Measurements from ENCODE around the gene TRIP10. TPM values are rescaled to one million over a fixed set of nuclear protein-coding genes. Genes with fewer than 3 reads are reported as not detected.

The TRIP10 gene
- polyA plus RNA-seq, 1 donor from 2014 or later = 0.76 TPM

DNA sequence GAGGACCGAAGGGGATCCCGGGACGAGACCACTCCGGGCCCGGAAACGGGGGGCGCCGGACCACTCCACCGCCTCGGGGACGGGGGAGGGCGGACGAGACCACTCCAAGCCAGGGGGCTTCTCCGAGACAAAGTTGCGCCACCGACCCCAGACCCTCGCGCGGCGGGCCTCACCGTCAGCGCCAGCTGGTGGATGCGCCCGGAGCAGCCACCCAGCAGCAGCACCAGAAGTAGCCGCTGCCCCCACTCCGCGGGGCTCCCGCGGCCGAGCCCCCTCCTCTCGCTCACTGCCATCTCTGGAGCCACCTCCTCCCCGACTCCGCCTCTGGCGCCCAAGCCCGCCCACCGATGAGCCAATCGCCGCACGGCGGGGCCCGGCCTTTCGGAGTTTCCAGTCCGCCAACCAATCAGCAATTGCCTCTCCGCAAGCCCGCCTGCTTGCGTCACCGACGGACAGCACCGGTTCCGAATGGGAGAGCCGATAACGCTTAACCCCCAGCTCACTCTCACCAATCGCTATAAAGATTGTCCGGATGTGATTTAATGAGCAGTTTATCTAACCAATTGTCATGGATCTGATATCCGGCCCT lies 2.1 kb upstream of the TRIP10 start, which contains the start of gene GPR108:
Gene GPR108 (minus strand): TSS at position 297 of the 589 bp plus-strand sequence. CDS start 4 bp downstream, at position 293.
- Histone ChIP-seq H3K36me3 (ENCODE audit: insufficient read depth, low read length) (no peaks in the 10 kb centered on the region), H3K9me3 (ENCODE audit: low read length) (no peaks in the 10 kb centered on the region), H3F3A (ENCODE audit: insufficient read depth, low read length, poor library complexity, severe bottlenecking) (no peaks in the 10 kb centered on the region), H3K4me3 (ENCODE audit: low read length) (peak within 1 kb of the TSS; percentile 74), H2AFZ (ENCODE audit: low read depth, low read length) (peak within 1 kb of the TSS; percentile 56), H3K4me2 (ENCODE audit: low read length) (peak within 1 kb of the TSS; percentile 93), H3K9me2 (ENCODE audit: insufficient read depth, low read length) (no peaks in the 10 kb centered on the region), H3K27ac (ENCODE audit: low read length) (peak within 1 kb of the TSS; percentile 92), H3K27me3 (ENCODE audit: insufficient read depth, low read depth, low read length) (peaks cover 8% of the 10 kb centered on the region), H4K20me1 (ENCODE audit: insufficient read depth) (no peaks in the 10 kb centered on the region), H3K9ac (ENCODE audit: low read length) (peak within 1 kb of the TSS; percentile 80), H3K79me2 (replicated peaks; ENCODE audit: insufficient read depth, low read length) (no peaks in the 10 kb centered on the region)
- TF ChIP-seq MXI1 (conservative IDR thresholded peaks at IDR 0.05; ENCODE audit: poor library complexity, severe bottlenecking) = peak; percentile 69
- TF ChIP-seq, protein P1, sequence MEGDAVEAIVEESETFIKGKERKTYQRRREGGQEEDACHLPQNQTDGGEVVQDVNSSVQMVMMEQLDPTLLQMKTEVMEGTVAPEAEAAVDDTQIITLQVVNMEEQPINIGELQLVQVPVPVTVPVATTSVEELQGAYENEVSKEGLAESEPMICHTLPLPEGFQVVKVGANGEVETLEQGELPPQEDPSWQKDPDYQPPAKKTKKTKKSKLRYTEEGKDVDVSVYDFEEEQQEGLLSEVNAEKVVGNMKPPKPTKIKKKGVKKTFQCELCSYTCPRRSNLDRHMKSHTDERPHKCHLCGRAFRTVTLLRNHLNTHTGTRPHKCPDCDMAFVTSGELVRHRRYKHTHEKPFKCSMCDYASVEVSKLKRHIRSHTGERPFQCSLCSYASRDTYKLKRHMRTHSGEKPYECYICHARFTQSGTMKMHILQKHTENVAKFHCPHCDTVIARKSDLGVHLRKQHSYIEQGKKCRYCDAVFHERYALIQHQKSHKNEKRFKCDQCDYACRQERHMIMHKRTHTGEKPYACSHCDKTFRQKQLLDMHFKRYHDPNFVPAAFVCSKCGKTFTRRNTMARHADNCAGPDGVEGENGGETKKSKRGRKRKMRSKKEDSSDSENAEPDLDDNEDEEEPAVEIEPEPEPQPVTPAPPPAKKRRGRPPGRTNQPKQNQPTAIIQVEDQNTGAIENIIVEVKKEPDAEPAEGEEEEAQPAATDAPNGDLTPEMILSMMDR (IDR thresholded peaks at IDR 0.05; ENCODE audit: poor library complexity, severe bottlenecking) = peak; percentile 67
- TF ChIP-seq RAD21 (conservative IDR thresholded peaks at IDR 0.05) = peak; percentile 58
- no peak for TF ChIP-seq EZH2 (IDR thresholded peaks at IDR 0.05; ENCODE audit: borderline replicate concordance, insufficient read depth, low read length, poor library complexity, severe bottlenecking)
- TF ChIP-seq TAF1 (IDR thresholded peaks at IDR 0.05; ENCODE audit: low read depth) = peak; percentile 32
- peak; percentile 85 for TF ChIP-seq EP300 (conservative IDR thresholded peaks at IDR 0.05; ENCODE audit: poor library complexity, severe bottlenecking)
- TF ChIP-seq SMC3 (conservative IDR thresholded peaks at IDR 0.05; ENCODE audit: poor library complexity) = peak; percentile 67
- TF ChIP-seq, protein P2, sequence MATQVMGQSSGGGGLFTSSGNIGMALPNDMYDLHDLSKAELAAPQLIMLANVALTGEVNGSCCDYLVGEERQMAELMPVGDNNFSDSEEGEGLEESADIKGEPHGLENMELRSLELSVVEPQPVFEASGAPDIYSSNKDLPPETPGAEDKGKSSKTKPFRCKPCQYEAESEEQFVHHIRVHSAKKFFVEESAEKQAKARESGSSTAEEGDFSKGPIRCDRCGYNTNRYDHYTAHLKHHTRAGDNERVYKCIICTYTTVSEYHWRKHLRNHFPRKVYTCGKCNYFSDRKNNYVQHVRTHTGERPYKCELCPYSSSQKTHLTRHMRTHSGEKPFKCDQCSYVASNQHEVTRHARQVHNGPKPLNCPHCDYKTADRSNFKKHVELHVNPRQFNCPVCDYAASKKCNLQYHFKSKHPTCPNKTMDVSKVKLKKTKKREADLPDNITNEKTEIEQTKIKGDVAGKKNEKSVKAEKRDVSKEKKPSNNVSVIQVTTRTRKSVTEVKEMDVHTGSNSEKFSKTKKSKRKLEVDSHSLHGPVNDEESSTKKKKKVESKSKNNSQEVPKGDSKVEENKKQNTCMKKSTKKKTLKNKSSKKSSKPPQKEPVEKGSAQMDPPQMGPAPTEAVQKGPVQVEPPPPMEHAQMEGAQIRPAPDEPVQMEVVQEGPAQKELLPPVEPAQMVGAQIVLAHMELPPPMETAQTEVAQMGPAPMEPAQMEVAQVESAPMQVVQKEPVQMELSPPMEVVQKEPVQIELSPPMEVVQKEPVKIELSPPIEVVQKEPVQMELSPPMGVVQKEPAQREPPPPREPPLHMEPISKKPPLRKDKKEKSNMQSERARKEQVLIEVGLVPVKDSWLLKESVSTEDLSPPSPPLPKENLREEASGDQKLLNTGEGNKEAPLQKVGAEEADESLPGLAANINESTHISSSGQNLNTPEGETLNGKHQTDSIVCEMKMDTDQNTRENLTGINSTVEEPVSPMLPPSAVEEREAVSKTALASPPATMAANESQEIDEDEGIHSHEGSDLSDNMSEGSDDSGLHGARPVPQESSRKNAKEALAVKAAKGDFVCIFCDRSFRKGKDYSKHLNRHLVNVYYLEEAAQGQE (IDR thresholded peaks at IDR 0.05; ENCODE audit: borderline replicate concordance) = peak; percentile 10
- TF ChIP-seq POLR2AphosphoS5 (IDR thresholded peaks at IDR 0.05) = peak; percentile 56

DNA sequence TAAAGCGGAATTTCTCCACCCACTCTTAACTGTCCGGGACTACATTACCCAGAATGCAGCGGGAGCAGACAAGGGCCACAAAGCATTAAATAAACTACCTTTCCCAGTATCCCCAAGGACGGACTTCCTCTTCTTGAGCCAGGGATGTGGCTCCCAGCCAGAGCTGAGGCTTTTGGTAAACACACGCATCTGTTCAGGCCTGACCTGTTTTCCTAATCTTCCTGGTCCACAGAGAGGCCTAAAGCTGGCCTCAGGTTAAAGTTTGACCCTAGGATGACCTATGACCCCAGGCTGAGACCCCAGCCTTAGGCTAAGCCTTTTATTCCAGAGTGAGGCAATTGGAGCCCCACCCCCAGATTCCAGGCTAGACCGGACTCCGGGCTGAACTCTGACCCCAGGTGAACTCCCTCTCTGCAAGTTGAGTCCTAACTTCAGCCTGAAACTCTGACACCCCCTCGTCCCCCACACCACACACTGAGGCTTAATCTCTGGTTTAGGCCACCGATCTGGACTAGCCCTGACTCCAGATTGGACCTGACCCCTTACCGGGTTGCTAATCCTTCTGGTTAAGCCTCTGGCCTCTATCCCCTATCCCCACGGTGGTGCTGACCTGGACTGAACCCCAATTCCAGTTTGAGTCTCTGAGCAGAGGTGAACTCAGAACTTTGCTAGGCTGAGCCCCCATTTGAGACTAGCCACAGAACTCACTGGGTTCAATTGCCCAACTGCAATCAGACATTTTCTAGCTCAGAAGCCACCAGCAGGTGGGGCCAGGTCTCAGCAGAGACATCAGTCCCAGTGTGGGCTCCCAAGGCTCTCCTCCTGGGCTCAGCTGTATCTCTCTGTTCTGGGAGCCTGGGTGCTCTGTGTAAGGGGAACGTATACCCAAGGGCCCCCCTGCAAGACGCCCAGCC lies 1.4 kb upstream of the TRIP10 start:
- Histone ChIP-seq H3K36me3 (ENCODE audit: insufficient read depth, low read length) (no peaks in the 10 kb centered on the region), H2AFZ (ENCODE audit: low read depth, low read length) (peak overlapping the region; percentile 17), H3K4me2 (ENCODE audit: low read length) (no peak overlapping the region), H3K4me3 (ENCODE audit: low read length) (peak overlapping the region; percentile 33), H4K20me1 (ENCODE audit: insufficient read depth) (no peaks in the 10 kb centered on the region), H3K27ac (ENCODE audit: low read length) (peak overlapping the region; percentile 61), H3F3A (ENCODE audit: insufficient read depth, low read length, poor library complexity, severe bottlenecking) (no peaks in the 10 kb centered on the region), H3K9me3 (ENCODE audit: low read length) (no peaks in the 10 kb centered on the region), H3K79me2 (replicated peaks; ENCODE audit: insufficient read depth, low read length) (no peaks in the 10 kb centered on the region), H3K9ac (ENCODE audit: low read length) (peak overlapping the region; percentile 38), H3K9me2 (ENCODE audit: insufficient read depth, low read length) (no peaks in the 10 kb centered on the region), H3K27me3 (ENCODE audit: insufficient read depth, low read depth, low read length) (peaks cover 8% of the 10 kb centered on the region)
- no peak for TF ChIP-seq EZH2 (IDR thresholded peaks at IDR 0.05; ENCODE audit: borderline replicate concordance, insufficient read depth, low read length, poor library complexity, severe bottlenecking)
- TF ChIP-seq EP300 (conservative IDR thresholded peaks at IDR 0.05; ENCODE audit: poor library complexity, severe bottlenecking) = no peak
- TF ChIP-seq SMC3 (conservative IDR thresholded peaks at IDR 0.05; ENCODE audit: poor library complexity) = peak; percentile 57
- TF ChIP-seq MXI1 (conservative IDR thresholded peaks at IDR 0.05; ENCODE audit: poor library complexity, severe bottlenecking) = no peak
- no peak for TF ChIP-seq POLR2AphosphoS5 (IDR thresholded peaks at IDR 0.05)
- no peak for TF ChIP-seq TAF1 (IDR thresholded peaks at IDR 0.05; ENCODE audit: low read depth)
- peak; percentile 38 for TF ChIP-seq RAD21 (conservative IDR thresholded peaks at IDR 0.05)
- TF ChIP-seq, protein P1 (IDR thresholded peaks at IDR 0.05; ENCODE audit: poor library complexity, severe bottlenecking) = peak; percentile 65
